Osteoblast (primary cell): ENCODE data around the gene PLEKHH2. TPM values are rescaled to one million over a fixed set of nuclear protein-coding genes. Genes with fewer than 3 reads are reported as not detected.

Experiments used
- DNase-seq: peaks from one replicate; pipeline ENCODE4 v3.0.0; 2011; ENCODE audit warnings: low spot score, mixed read lengths; ENCODE audit not compliant: insufficient read length; ENCODE audit errors: missing footprints
- H2AFZ ChIP-seq: 2 replicates; pipeline ENCODE4 v1.6.0; 2011; ENCODE audit warnings: mild to moderate bottlenecking, low read length
- H3K27ac ChIP-seq: 2 replicates; pipeline ENCODE4 v1.5.1; 2011; ENCODE audit warnings: mild to moderate bottlenecking, low read depth, low read length, moderate library complexity
- H3K27me3 ChIP-seq: 2 replicates; pipeline ENCODE4 v1.6.0; 2012; ENCODE audit warnings: mild to moderate bottlenecking, control low read depth, inconsistent platforms, low read length, moderate library complexity; ENCODE audit not compliant: insufficient read depth
- H3K36me3 ChIP-seq: 2 replicates; pipeline ENCODE4 v1.5.1; 2011; ENCODE audit warnings: mild to moderate bottlenecking, low read length, control low read depth, moderate library complexity; ENCODE audit not compliant: insufficient read depth
- H3K4me1 ChIP-seq: 2 replicates; pipeline ENCODE4 v1.5.1; 2011; ENCODE audit warnings: mild to moderate bottlenecking, low read length, control low read depth, moderate library complexity; ENCODE audit not compliant: insufficient read depth
- H3K4me2 ChIP-seq: 2 replicates; pipeline ENCODE4 v1.6.0; 2011; ENCODE audit warnings: mild to moderate bottlenecking, low read length; ENCODE audit not compliant: insufficient read depth
- H3K4me3 ChIP-seq: fragments of 200-600 bp; sonication (generic); 3 replicates; pipeline ENCODE4 v1.5.1; 2012; ENCODE audit warnings: mild to moderate bottlenecking, low read length, inconsistent platforms; ENCODE audit not compliant: insufficient read depth
- H3K79me2 ChIP-seq: 2 replicates; pipeline ENCODE4 v1.6.0; 2012; ENCODE audit warnings: mild to moderate bottlenecking, low read length, control low read depth, inconsistent platforms; ENCODE audit not compliant: insufficient read depth
- H3K9me3 ChIP-seq: 2 replicates; pipeline ENCODE4 v1.5.1; 2011; ENCODE audit warnings: low read depth, low read length, control low read depth
- H4K20me1 ChIP-seq: 2 replicates; pipeline ENCODE4 v1.6.0; 2012; ENCODE audit warnings: mild to moderate bottlenecking, low read length, control low read depth; ENCODE audit not compliant: insufficient read depth
- CTCF ChIP-seq: IDR thresholded peaks from 2 replicates; pipeline ENCODE4 v1.5.1; 2011; ENCODE audit warnings: mild to moderate bottlenecking, low read depth, low read length, moderate library complexity; ENCODE audit errors: extremely low read depth
- total RNA-seq: library from RNA; depleted of rRNA; stranded (reverse); fragments of >200 nt; gene quantifications from 2 replicates; pipeline ENCODE4 v1.2.3, GENCODE V29; 2012

PLEKHH2 gene
- total RNA-seq, 1 donor = 18.8 TPM

- no peaks in the 10 kb centered on the region for H3K36me3 ChIP-seq
- H3K9me3 ChIP-seq = no peaks in the 10 kb centered on the region
- no peaks in the 10 kb centered on the region for H4K20me1 ChIP-seq
- no peak for TF ChIP-seq CTCF
- H3K4me3 ChIP-seq = peak overlapping the region; percentile 87
- H3K27ac ChIP-seq = no peak overlapping the region
- H3K79me2 ChIP-seq = no peaks in the 10 kb centered on the region
- peaks cover 27% of the 10 kb centered on the region for H3K4me1 ChIP-seq
- H3K4me2 ChIP-seq = peak overlapping the region; percentile 98
- H3K27me3 ChIP-seq = no peaks in the 10 kb centered on the region
- H2AFZ ChIP-seq = peak overlapping the region; percentile 98
- DNase-seq = no peak
Measured at GRCh38 chr2:43636621-43637020, 439 bp upstream of the PLEKHH2 start.

- no peak for DNase-seq
- Histone ChIP-seq H2AFZ (no peak overlapping the region), H3K9me3 (no peaks in the 10 kb centered on the region), H4K20me1 (no peaks in the 10 kb centered on the region), H3K27ac (no peak overlapping the region), H3K4me1 (peaks cover 5% of the 10 kb centered on the region), H3K27me3 (no peaks in the 10 kb centered on the region), H3K79me2 (no peaks in the 10 kb centered on the region), H3K4me3 (no peak overlapping the region), H3K36me3 (no peaks in the 10 kb centered on the region), H3K4me2 (no peak overlapping the region)
- TF ChIP-seq CTCF = no peak
Measured at GRCh38 chr2:43642363-43642762, 5.3 kb downstream of the PLEKHH2 start.

- no peaks in the 10 kb centered on the region for H3K27me3 ChIP-seq
- H3K9me3 ChIP-seq = no peaks in the 10 kb centered on the region
- H3K4me3 ChIP-seq = no peak overlapping the region
- TF ChIP-seq CTCF = no peak
- no peak overlapping the region for H2AFZ ChIP-seq
- H4K20me1 ChIP-seq = no peaks in the 10 kb centered on the region
- H3K4me2 ChIP-seq = no peak overlapping the region
- no peaks in the 10 kb centered on the region for H3K36me3 ChIP-seq
- H3K79me2 ChIP-seq = no peaks in the 10 kb centered on the region
- no peaks in the 10 kb centered on the region for H3K4me1 ChIP-seq
- no peak overlapping the region for H3K27ac ChIP-seq
- no peak for DNase-seq
Measured at GRCh38 chr2:43643680-43644079, 6.6 kb downstream of the PLEKHH2 start.

- Histone ChIP-seq H3K36me3 (no peaks in the 10 kb centered on the region), H2AFZ (peak overlapping the region; percentile 5), H4K20me1 (no peaks in the 10 kb centered on the region), H3K4me2 (no peak overlapping the region), H3K9me3 (no peaks in the 10 kb centered on the region), H3K4me3 (no peak overlapping the region), H3K4me1 (peaks cover 4% of the 10 kb centered on the region), H3K27me3 (no peaks in the 10 kb centered on the region), H3K79me2 (no peaks in the 10 kb centered on the region), H3K27ac (no peak overlapping the region)
- DNase-seq = no peak
- TF ChIP-seq CTCF = no peak
Measured at GRCh38 chr2:43648994-43649701, 12.1 kb downstream of the PLEKHH2 start.
